GM23338 (cell line): ENCODE data around the gene NDUFA6. TPM values are rescaled to one million over a fixed set of nuclear protein-coding genes. Genes with fewer than 3 reads are reported as not detected.

ENCODE experiments used
- ATAC-seq: fragments of 200-7000 bp; cut with Tn5 transposase; 3 replicates; pipeline ENCODE4 v1.9.1; 2020
- DNase-seq: peaks from one replicate; pipeline ENCODE4 v3.0.0-alpha.2; 2015; ENCODE audit warnings: low spot score
- H2AFZ ChIP-seq: fragments of 200-600 bp; sonication (generic); 2 replicates; pipeline ENCODE4 v1.8.0; 2016; ENCODE audit warnings: antibody characterized with exemption, mild to moderate bottlenecking, moderate library complexity
- H3F3A ChIP-seq: fragments of 200-600 bp; sonication (generic); replicated peaks from 2 replicates; pipeline ENCODE4 v1.8.0; 2017; ENCODE audit warnings: antibody characterized with exemption, mixed run types, low read depth
- H3K27ac ChIP-seq: fragments of 200-600 bp; sonication (generic); 2 replicates; pipeline ENCODE4 v1.6.1; 2016; ENCODE audit warnings: low read depth
- H3K27me3 ChIP-seq: fragments of 200-600 bp; sonication (generic); 2 replicates; pipeline ENCODE4 v1.8.0; 2016; ENCODE audit warnings: mild to moderate bottlenecking, mixed run types, moderate library complexity; ENCODE audit not compliant: insufficient read depth
- H3K36me3 ChIP-seq: fragments of 200-600 bp; sonication (generic); 2 replicates; pipeline ENCODE4 v1.8.0; 2016; ENCODE audit warnings: mild to moderate bottlenecking; ENCODE audit not compliant: insufficient read depth
- H3K4me1 ChIP-seq: fragments of 200-600 bp; sonication (generic); 2 replicates; pipeline ENCODE4 v1.8.0; 2016; ENCODE audit warnings: mild to moderate bottlenecking, moderate library complexity; ENCODE audit not compliant: insufficient read depth
- H3K4me2 ChIP-seq: fragments of 200-600 bp; sonication (generic); 2 replicates; pipeline ENCODE4 v1.7.1; 2017; ENCODE audit warnings: mixed run types
- H3K4me3 ChIP-seq: fragments of 200-600 bp; sonication (generic); 2 replicates; pipeline ENCODE4 v1.6.1; 2016; ENCODE audit warnings: mixed run types
- H3K79me2 ChIP-seq: fragments of 200-600 bp; sonication (generic); replicated peaks from 2 replicates; pipeline ENCODE4 v1.8.0; 2017; ENCODE audit warnings: mild to moderate bottlenecking; ENCODE audit not compliant: insufficient read depth
- H3K9me2 ChIP-seq: fragments of 200-600 bp; sonication (generic); 2 replicates; pipeline ENCODE4 v1.8.0; 2017; ENCODE audit not compliant: insufficient read depth
- H4K20me1 ChIP-seq: fragments of 200-600 bp; sonication (generic); replicated peaks from 2 replicates; pipeline ENCODE4 v1.8.0; 2017; ENCODE audit warnings: mild to moderate bottlenecking; ENCODE audit not compliant: insufficient read depth
- H3K27ac Mint-ChIP-seq: 2 replicates; pipeline ENCODE4 v1.8.0; 2020; ENCODE audit warnings: inconsistent platforms, mild to moderate bottlenecking, moderate library complexity, mixed read lengths
- H3K27me3 Mint-ChIP-seq: 3 replicates; pipeline ENCODE4 v1.8.0; 2022; ENCODE audit warnings: low read depth, mild to moderate bottlenecking, moderate library complexity, mixed read lengths, inconsistent platforms; ENCODE audit not compliant: insufficient read depth, poor library complexity
- H3K36me3 Mint-ChIP-seq: 3 replicates; pipeline ENCODE4 v1.8.0; 2021; ENCODE audit warnings: low read depth, mild to moderate bottlenecking, inconsistent platforms, moderate library complexity, mixed read lengths
- H3K4me1 Mint-ChIP-seq: 3 replicates; pipeline ENCODE4 v1.8.0; 2020; ENCODE audit warnings: mild to moderate bottlenecking, inconsistent platforms, mixed read lengths
- H3K4me3 Mint-ChIP-seq: 3 replicates; pipeline ENCODE4 v1.8.0; 2021; ENCODE audit warnings: moderate library complexity, mild to moderate bottlenecking, inconsistent platforms, mixed read lengths
- H3K9me3 Mint-ChIP-seq: 3 replicates; pipeline ENCODE4 v1.8.0; 2020; ENCODE audit warnings: moderate library complexity, mild to moderate bottlenecking, inconsistent platforms, mixed read lengths
- CREB1 ChIP-seq: fragments of 250-450 bp; sonication (Bioruptor Pico); IDR thresholded peaks from 2 replicates; pipeline ENCODE4 v1.5.0; 2020; ENCODE audit warnings: low read depth, mild to moderate bottlenecking, moderate library complexity
- CTCF ChIP-seq, 2 experiments: fragments of 200-600 bp in 1 of 2; sonication (generic) in 1 of 2; conservative IDR thresholded peaks; 2 replicates each; pipeline versions ENCODE4 v1.5.1 to v1.6.1; 2016 to 2017; ENCODE audit warnings: antibody characterized with exemption in 2 of 2, low read depth in 2 of 2, mild to moderate bottlenecking in 2 of 2, moderate library complexity in 1 of 2
- ETS1 ChIP-seq: IDR thresholded peaks from 2 replicates; pipeline ENCODE4 v1.6.1; 2016; ENCODE audit warnings: antibody characterized with exemption
- EZH2 ChIP-seq: fragments of 200-600 bp; sonication (generic); IDR thresholded peaks from one replicate; pipeline ENCODE4 v1.8.0; 2017; ENCODE audit warnings: antibody characterized with exemption, mild to moderate bottlenecking, low read depth; ENCODE audit not compliant: unreplicated experiment
- EZH2phosphoT487 ChIP-seq: fragments of 200-600 bp; sonication (generic); IDR thresholded peaks from one replicate; pipeline ENCODE4 v1.8.1; 2018; ENCODE audit warnings: antibody characterized with exemption; ENCODE audit not compliant: unreplicated experiment
- JUNB ChIP-seq: IDR thresholded peaks from one replicate; pipeline ENCODE4 v1.6.1; 2016; ENCODE audit warnings: antibody characterized with exemption; ENCODE audit not compliant: unreplicated experiment
- NANOG ChIP-seq: IDR thresholded peaks from 2 replicates; pipeline ENCODE4 v1.6.1; 2016; ENCODE audit warnings: antibody characterized with exemption, borderline replicate concordance
- POLR2AphosphoS5 ChIP-seq: IDR thresholded peaks from 2 replicates; pipeline ENCODE4 v1.6.1; 2016; ENCODE audit warnings: antibody characterized with exemption, low read depth
- REST ChIP-seq: IDR thresholded peaks from one replicate; pipeline ENCODE4 v1.6.1; 2018; ENCODE audit warnings: antibody characterized with exemption; ENCODE audit not compliant: unreplicated experiment
- STAT1 ChIP-seq: IDR thresholded peaks from one replicate; pipeline ENCODE4 v1.6.1; 2016; ENCODE audit warnings: antibody characterized with exemption; ENCODE audit not compliant: unreplicated experiment
- ZNF114 ChIP-seq: fragments of 250-450 bp; sonication (Bioruptor Pico); IDR thresholded peaks from 2 replicates; pipeline ENCODE4 v1.5.0; 2020; ENCODE audit warnings: mild to moderate bottlenecking, moderate library complexity
- ZNF331 ChIP-seq: fragments of 250-450 bp; sonication (Bioruptor Pico); IDR thresholded peaks from 2 replicates; pipeline ENCODE4 v1.5.0; 2020; ENCODE audit warnings: low read depth, mild to moderate bottlenecking, moderate library complexity
- polyA plus RNA-seq: library from polyadenylated mRNA; unstranded; fragments of >200 nt; fragmentation: Nextera tagmentation; extraction: Ambion mirVana; gene quantifications from 2 replicates; pipeline ENCODE4 v1.2.1, GENCODE V29; 2016
- total RNA-seq: library from RNA; depleted of rRNA; stranded (reverse); fragments of >200 nt; shearing (Covaris generic); gene quantifications from 2 replicates; pipeline ENCODE4 v1.2.3, GENCODE V29; 2014

NDUFA6 gene
- total and polyA plus RNA-seq, 2 experiments from 2014 or later, result 69.8 to 433 TPM

- TF ChIP-seq EZH2phosphoT487 (no peak), CREB1 (no peak), ZNF114 (CRISPR knock-in tag) (no peak), EZH2 (no peak), STAT1 (no peak), ETS1 (no peak), JUNB (no peak), ZNF331 (no peak)
- H3K36me3 Mint-ChIP-seq, result peaks cover 9% of the 10 kb centered on the region; the same call in 2 of the 3 replicates
- no peak overlapping the region for H3K4me3 Mint-ChIP-seq
- H3K4me2 ChIP-seq, result no peak overlapping the region
- H2AFZ ChIP-seq, result no peak overlapping the region
- no peaks in the 10 kb centered on the region for H4K20me1 ChIP-seq
- no peaks in the 10 kb centered on the region for H3F3A ChIP-seq
- no peaks in the 10 kb centered on the region for H3K4me1 ChIP-seq
- ATAC-seq (no peak), DNase-seq (no peak)
- peaks cover 2% of the 10 kb centered on the region for H3K27me3 Mint-ChIP-seq
- no peak overlapping the region for H3K27ac Mint-ChIP-seq
- H3K27ac ChIP-seq, result no peak overlapping the region
- H3K79me2 ChIP-seq, result no peaks in the 10 kb centered on the region
- no peaks in the 10 kb centered on the region for H3K4me1 Mint-ChIP-seq
- H3K9me2 ChIP-seq, result no peaks in the 10 kb centered on the region
- H3K4me3 ChIP-seq, result no peak overlapping the region
- H3K9me3 Mint-ChIP-seq, result peaks cover 14% of the 10 kb centered on the region
- H3K36me3 ChIP-seq, result no peaks in the 10 kb centered on the region
- H3K27me3 ChIP-seq, result no peaks in the 10 kb centered on the region
Observed at GRCh38 chr22:42052765-42053164, 37.8 kb downstream of the NDUFA6 start.

- TF ChIP-seq ZNF331 (no peak), NANOG (no peak), CTCF (conservative IDR thresholded peaks at IDR 0.05; ENCODE audit: low read depth in 2 of 2) (no peak), REST (no peak), POLR2AphosphoS5 (no peak), STAT1 (no peak), EZH2 (no peak), CREB1 (no peak), JUNB (no peak), ETS1 (no peak), EZH2phosphoT487 (no peak)
- H3K27ac Mint-ChIP-seq, result no peak overlapping the region
Observed at GRCh38 chr22:42050641-42051180, 39.9 kb downstream of the NDUFA6 start.

More at GRCh38 chr22:42050641-42051180, 39.9 kb downstream of the NDUFA6 start:
- Mint-ChIP-seq H3K4me3 (no peak overlapping the region), H3K27me3 (peaks cover 2% of the 10 kb centered on the region), H3K4me1 (no peaks in the 10 kb centered on the region), H3K36me3 (no peaks in the 10 kb centered on the region), H3K9me3 (no peaks in the 10 kb centered on the region)
- H3K79me2 ChIP-seq, result no peaks in the 10 kb centered on the region
- no peak for DNase-seq
- H3K4me3 ChIP-seq, result no peak overlapping the region
- no peak overlapping the region for H2AFZ ChIP-seq
- no peaks in the 10 kb centered on the region for H3K36me3 ChIP-seq
- no peaks in the 10 kb centered on the region for H3K27me3 ChIP-seq
- H4K20me1 ChIP-seq, result no peaks in the 10 kb centered on the region
- no peak overlapping the region for H3K27ac ChIP-seq
- H3F3A ChIP-seq, result no peaks in the 10 kb centered on the region
- H3K9me2 ChIP-seq, result no peaks in the 10 kb centered on the region
- ATAC-seq, result no peak
- H3K4me1 ChIP-seq, result no peaks in the 10 kb centered on the region
- no peak overlapping the region for H3K4me2 ChIP-seq
